ENCODE results near the gene LCLAT1.

GRCh38 chr2:30605197-30605596, 158.2 kb downstream of the LCLAT1 start:
- TF ChIP-seq POLR2A (IDR thresholded peaks at IDR 0.05; ENCODE audit: low read length) (no peak), GATA1 (IDR thresholded peaks at IDR 0.05; ENCODE audit: low read depth, low read length) (no peak)

All from erythroblast (primary cell).